Effector memory CD8-positive, alpha-beta T cell (primary cell): ENCODE measurements around the gene CDH23.

Experiments
- ATAC-seq: fragments of 150-1000 bp; cut with Tn5 transposase; replicated peaks from 2 replicates; pipeline ENCODE4 v1.10.0; 2021; ENCODE audit warnings: mild to moderate bottlenecking, moderate library complexity
- DNase-seq, 3 experiments: peaks; one replicate each; pipeline ENCODE4 v3.0.0; 2021
- H3K27ac Mint-ChIP-seq, 2 donors: one replicate each; pipeline ENCODE4 v1.8.0; 2022; ENCODE audit warnings: mild to moderate bottlenecking in 2 of 2, mixed read lengths in 2 of 2, moderate library complexity in 2 of 2
- H3K27me3 Mint-ChIP-seq, 2 donors: one replicate each; pipeline ENCODE4 v1.8.0; 2022; ENCODE audit warnings: mixed read lengths in 2 of 2
- H3K36me3 Mint-ChIP-seq: one replicate; pipeline ENCODE4 v1.8.0; 2022; ENCODE audit warnings: mild to moderate bottlenecking, moderate library complexity, mixed read lengths; ENCODE audit not compliant: insufficient read depth
- H3K4me1 Mint-ChIP-seq, 2 donors: one replicate each; pipeline ENCODE4 v1.8.0; 2022; ENCODE audit warnings: low read depth in 2 of 2, mixed read lengths in 2 of 2
- H3K4me3 Mint-ChIP-seq, 2 donors: one replicate each; pipeline ENCODE4 v1.8.0; 2022; ENCODE audit warnings: mild to moderate bottlenecking in 2 of 2, mixed read lengths in 2 of 2, moderate library complexity in 2 of 2
- H3K9me3 Mint-ChIP-seq, 2 donors: one replicate each; pipeline ENCODE4 v1.8.0; 2022; ENCODE audit warnings: mixed read lengths in 2 of 2

The CDH23 gene

DNA sequence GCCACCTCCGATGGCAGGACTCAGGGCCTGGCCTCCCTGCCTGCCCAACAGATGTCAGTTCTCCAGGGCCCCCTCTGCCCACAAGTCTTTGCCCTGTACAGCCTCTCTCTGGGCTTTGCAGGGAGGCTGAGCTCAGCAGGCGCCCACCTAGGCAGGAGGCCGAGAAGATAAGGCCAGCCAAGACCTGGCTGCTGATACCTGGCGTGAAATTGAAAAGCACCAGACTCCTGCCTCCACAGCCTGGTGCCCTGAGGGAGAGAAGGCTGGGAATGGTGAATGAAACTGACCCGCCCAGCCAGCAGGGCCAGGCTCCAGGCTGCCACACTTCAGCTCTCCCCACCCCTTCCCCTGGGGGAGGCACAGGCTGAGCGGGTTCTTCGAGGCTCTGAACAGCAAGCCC is 145.8 kb downstream of the CDH23 start:
- H3K36me3 Mint-ChIP-seq: no peaks in the 10 kb centered on the region
- H3K4me1 Mint-ChIP-seq: no peaks in the 10 kb centered on the region
- H3K27ac Mint-ChIP-seq: no peak overlapping the region
- no peak for ATAC-seq
- H3K27me3 Mint-ChIP-seq: peaks cover 0 to 27% of the 10 kb centered on the region in 2 donors
- H3K4me3 Mint-ChIP-seq: no peak overlapping the region
- no peak for DNase-seq
- no peaks in the 10 kb centered on the region for H3K9me3 Mint-ChIP-seq

DNA sequence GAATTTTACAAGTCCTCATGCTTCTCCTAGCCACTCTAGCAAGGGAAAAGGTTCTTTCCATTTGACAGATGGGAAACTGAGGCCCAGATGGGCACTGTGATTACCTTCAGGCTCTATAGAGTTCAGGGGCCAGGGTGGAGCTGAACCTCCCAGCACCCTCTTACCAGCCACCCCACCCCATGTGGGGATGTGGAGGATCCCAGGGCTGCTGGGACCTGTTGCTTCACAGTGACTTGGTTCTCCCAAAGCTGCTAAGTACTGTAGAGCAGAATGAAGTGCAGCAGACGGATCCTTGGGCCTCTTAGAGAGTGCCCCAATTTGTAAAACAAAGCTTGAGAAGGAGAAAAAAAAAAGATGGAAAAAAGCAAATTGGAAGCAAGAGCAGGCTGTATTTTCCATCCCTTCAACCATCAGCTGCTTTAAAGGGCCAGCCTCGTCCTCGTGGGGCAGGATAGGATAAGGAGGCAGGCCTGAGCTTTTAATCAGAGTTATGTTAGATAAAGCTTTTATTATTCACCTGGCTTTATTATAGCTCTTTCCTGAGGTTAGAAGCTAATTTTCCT is 147.0 kb downstream of the CDH23 start:
- H3K4me1 Mint-ChIP-seq: no peaks in the 10 kb centered on the region
- DNase-seq (no peak), ATAC-seq (no peak)
- no peaks in the 10 kb centered on the region for H3K9me3 Mint-ChIP-seq
- H3K36me3 Mint-ChIP-seq: no peaks in the 10 kb centered on the region
- peaks cover 0 to 27% of the 10 kb centered on the region in 2 donors for H3K27me3 Mint-ChIP-seq
- H3K4me3 Mint-ChIP-seq: no peak overlapping the region
- no peak overlapping the region for H3K27ac Mint-ChIP-seq

DNA sequence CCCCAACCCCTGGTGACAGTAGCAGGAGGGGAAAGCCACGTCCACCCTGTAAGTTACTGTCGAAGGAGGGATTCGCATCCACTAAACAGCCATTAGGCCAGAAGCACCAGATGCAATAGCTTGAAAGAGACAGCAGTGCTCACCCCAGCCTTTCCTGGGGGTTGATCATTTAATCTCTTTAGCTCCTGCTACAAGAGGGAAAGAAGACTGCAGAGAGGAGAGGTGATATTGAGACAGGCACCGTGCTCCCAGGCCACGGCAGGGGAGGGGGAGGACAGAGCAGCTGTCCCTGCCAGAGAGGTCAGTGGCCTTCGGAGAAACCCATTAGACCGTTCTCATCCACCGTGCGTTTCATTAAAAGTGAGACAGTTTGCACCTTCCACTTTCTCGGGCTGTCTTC is 148.3 kb downstream of the CDH23 start:
- no peak overlapping the region for H3K4me3 Mint-ChIP-seq
- H3K4me1 Mint-ChIP-seq: no peaks in the 10 kb centered on the region
- peaks cover 0 to 20% of the 10 kb centered on the region in 2 donors for H3K27me3 Mint-ChIP-seq
- no peaks in the 10 kb centered on the region for H3K36me3 Mint-ChIP-seq
- H3K9me3 Mint-ChIP-seq: no peaks in the 10 kb centered on the region
- H3K27ac Mint-ChIP-seq: no peak overlapping the region
- no peak for DNase-seq
- no peak for ATAC-seq

GRCh38 chr10:71546220-71546619 is 149.5 kb downstream of the CDH23 start:
- ATAC-seq (no peak), DNase-seq (no peak)
- Mint-ChIP-seq H3K4me1 (no peaks in the 10 kb centered on the region), H3K36me3 (no peaks in the 10 kb centered on the region), H3K27ac (no peak overlapping the region), H3K4me3 (no peak overlapping the region), H3K27me3 (peaks cover 0 to 18% of the 10 kb centered on the region in 2 donors), H3K9me3 (no peaks in the 10 kb centered on the region)

- Mint-ChIP-seq H3K4me1 (no peaks in the 10 kb centered on the region), H3K27me3 (peaks cover 0 to 15% of the 10 kb centered on the region in 2 donors), H3K4me3 (no peak overlapping the region), H3K9me3 (no peaks in the 10 kb centered on the region), H3K36me3 (no peaks in the 10 kb centered on the region), H3K27ac (no peak overlapping the region)
- DNase-seq (no peak), ATAC-seq (no peak)
These were observed 150.6 kb downstream of the CDH23 start for GRCh38 chr10:71547312-71547711.

DNA sequence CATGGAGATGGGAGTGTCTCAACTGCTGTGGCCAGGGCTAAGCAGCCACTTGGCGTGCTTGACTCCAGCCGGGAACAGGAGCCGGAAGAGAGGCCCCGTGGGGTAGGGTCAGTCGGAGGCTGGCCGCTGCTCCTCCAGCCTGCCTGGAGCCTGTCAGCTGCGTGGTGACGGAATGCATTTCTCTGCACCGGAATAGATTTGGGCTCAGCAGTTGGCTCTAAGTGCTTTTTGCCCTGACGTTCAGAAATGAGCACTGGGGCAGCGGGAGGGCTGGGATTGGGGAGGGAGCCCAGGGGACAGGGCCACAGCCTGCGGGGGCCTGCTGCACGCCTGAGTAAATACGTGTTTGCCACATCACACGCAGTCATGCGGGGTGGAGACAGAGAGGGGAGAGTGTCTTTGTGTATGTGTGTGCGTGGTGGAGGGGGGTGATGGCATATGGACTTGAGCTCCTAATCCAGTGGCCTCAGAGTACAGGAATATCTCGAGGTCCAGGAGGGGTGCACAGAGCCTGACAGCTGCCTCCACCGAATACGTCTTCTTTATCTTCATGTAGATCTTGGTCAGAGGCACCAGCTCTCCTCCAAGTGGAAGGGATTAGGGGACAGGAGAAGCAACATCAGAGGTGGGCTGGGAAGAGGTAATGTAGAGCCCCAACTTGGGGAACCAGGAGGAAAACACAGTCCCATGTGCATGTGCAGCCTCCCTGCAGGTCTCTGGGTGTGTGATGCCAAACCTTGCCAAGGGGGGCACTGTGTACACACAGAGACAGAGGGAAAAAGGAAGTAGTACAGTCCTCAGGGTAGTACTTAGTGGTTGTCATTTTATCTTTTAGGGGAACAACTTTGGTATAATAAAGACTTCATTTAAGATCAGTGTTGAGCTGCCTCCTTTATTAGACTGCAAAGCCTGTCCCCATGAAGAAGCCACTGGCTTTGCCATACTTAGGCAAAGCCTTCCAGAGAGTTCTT is 151.4 kb downstream of the CDH23 start:
- no peaks in the 10 kb centered on the region for H3K4me1 Mint-ChIP-seq
- peaks cover under 1 to 15% of the 10 kb centered on the region in 2 donors for H3K27me3 Mint-ChIP-seq
- no peak overlapping the region for H3K27ac Mint-ChIP-seq
- H3K36me3 Mint-ChIP-seq: no peaks in the 10 kb centered on the region
- ATAC-seq (no peak), DNase-seq (no peak)
- H3K4me3 Mint-ChIP-seq: no peak overlapping the region
- no peaks in the 10 kb centered on the region for H3K9me3 Mint-ChIP-seq

DNA sequence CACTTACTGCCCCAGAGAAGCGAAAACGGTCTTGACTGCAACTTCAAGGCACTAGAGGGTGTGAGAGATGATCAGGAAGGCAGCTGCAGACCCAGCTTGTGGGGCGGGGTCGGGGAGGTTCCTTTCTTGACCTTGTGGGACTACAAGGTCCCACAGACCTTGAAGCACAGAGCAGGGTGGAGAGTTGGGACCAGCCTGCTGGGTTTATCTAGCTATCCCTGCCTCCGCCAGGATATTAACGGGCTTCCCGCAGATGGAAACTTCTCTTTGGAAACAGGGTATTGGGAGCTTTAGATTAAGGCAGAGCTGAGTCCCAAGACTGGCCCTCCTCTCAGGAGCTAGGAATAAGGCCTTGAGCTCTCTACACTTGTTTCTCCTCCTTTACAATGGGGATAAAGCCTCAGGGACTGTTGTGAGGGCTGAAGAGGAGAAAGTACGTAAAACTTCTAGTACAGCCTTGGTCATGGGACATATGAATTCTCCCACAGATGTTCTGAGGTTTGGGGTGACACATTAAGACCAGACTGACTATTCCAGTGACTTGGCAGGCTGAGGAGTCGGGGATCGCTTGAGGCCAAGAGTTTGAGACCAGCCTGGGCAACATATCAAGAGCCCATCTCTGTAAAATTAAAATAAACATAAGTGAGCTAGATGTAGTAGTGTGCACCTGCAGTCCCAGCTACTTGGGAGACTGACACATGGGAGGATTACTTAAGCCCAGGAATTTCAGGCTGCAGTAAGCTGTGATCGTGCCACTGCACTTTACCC is 153.2 kb downstream of the CDH23 start:
- Mint-ChIP-seq H3K27me3 (peaks cover 5 to 11% of the 10 kb centered on the region in 2 donors), H3K27ac (no peak overlapping the region), H3K4me3 (no peak overlapping the region), H3K9me3 (no peaks in the 10 kb centered on the region), H3K36me3 (no peaks in the 10 kb centered on the region), H3K4me1 (no peaks in the 10 kb centered on the region)
- no peak for DNase-seq
- ATAC-seq: no peak

DNA sequence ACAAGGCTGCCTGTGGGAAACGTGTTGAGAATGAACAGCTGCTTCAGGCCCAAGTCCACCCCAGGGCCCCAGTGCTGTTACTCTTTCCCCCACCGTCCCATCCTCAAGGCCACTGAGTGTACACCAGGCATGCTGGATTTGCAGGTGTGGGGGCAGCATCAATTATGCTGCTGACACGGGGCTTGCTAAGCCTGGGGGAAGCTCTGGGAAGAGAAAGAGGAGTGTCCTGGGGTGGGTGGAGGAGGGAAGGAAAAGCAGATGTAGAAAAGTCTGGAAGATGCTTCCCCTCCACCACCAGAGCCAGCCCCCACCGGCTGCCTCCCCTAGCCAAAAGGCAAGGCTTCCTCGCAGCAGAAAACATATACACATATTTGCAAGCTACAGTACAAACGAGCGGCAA is 153.9 kb downstream of the CDH23 start:
- Mint-ChIP-seq H3K27ac (no peak overlapping the region), H3K9me3 (no peaks in the 10 kb centered on the region), H3K27me3 (peaks cover 4 to 16% of the 10 kb centered on the region in 2 donors), H3K4me1 (no peaks in the 10 kb centered on the region), H3K36me3 (no peaks in the 10 kb centered on the region), H3K4me3 (no peak overlapping the region)
- ATAC-seq (no peak), DNase-seq (no peak)

DNA sequence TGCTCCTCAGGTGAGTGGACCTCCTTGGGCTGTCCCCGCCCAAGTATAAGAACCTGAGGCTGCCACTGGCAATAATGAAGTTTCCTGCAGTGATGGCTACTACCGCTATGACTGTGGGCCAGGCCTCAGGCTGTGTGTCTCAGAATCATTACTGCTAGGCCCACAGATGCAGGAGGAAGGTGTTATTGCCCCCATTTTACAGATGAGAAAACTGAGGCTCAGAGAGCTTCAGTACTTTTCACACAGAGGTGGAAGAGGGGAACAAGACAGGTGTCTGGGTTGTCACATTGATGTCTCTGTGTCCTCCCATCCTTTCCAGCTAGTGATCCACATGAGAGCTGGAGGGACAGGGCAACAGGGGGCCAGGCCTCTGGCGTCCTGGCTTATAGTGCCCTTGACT is 155.2 kb downstream of the CDH23 start:
- Mint-ChIP-seq H3K27ac (no peak overlapping the region), H3K27me3 (peaks cover 10 to 23% of the 10 kb centered on the region in 2 donors), H3K4me1 (no peaks in the 10 kb centered on the region), H3K9me3 (no peaks in the 10 kb centered on the region), H3K4me3 (no peak overlapping the region), H3K36me3 (no peaks in the 10 kb centered on the region)
- no peak for ATAC-seq
- no peak for DNase-seq

DNA sequence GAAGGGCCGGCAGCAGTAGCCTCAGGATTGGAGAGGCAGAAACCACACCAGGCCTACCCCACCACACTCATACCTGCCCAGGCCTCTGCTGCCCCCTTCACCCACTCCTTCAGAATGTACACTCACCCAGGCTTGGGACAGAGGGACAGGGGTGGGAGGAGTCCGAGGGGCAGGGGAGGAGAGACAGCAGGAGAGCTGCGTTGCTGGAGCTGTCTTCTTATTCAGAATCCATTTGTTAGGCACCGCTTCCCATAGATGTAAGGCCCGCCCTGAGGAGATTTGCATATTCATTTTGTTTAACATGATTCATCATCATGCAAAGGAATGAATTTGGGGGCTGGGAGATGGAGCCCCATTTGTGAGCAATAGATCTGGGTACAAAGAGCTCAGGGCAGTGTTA is 156.7 kb downstream of the CDH23 start:
- H3K9me3 Mint-ChIP-seq: no peaks in the 10 kb centered on the region
- peaks cover 14 to 28% of the 10 kb centered on the region in 2 donors for H3K27me3 Mint-ChIP-seq
- H3K36me3 Mint-ChIP-seq: no peaks in the 10 kb centered on the region
- ATAC-seq (no peak), DNase-seq (no peak)
- no peaks in the 10 kb centered on the region for H3K4me1 Mint-ChIP-seq
- H3K4me3 Mint-ChIP-seq: no peak overlapping the region
- H3K27ac Mint-ChIP-seq: no peak overlapping the region

DNA sequence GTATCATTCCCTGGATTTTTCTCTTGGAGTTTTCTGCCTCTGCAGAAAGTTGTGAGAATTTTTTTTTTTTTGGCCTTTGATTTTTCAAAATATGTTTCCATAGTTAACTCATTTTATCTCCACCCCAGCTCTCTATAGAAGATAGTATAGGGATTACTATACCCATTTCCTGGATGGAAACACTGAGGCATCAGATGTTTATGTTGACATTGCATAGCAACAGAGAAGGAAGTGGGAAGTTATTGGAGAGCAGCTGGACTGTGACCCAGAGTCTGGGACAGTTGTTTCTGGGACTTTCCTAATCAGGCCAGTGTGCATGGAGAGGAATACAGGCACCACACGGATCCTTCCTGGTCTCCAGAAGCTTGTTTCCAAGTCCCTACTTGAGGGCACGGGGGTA is 158.0 kb downstream of the CDH23 start:
- DNase-seq (no peak), ATAC-seq (no peak)
- Mint-ChIP-seq H3K4me1 (no peaks in the 10 kb centered on the region), H3K9me3 (no peaks in the 10 kb centered on the region), H3K36me3 (no peaks in the 10 kb centered on the region), H3K4me3 (no peak overlapping the region), H3K27ac (no peak overlapping the region), H3K27me3 (peaks cover 22 to 41% of the 10 kb centered on the region in 2 donors)

- no peaks in the 10 kb centered on the region for H3K4me1 Mint-ChIP-seq
- H3K9me3 Mint-ChIP-seq: no peaks in the 10 kb centered on the region
- ATAC-seq (no peak), DNase-seq (no peak)
- no peak overlapping the region for H3K27ac Mint-ChIP-seq
- peaks cover 27 to 46% of the 10 kb centered on the region in 2 donors for H3K27me3 Mint-ChIP-seq
- no peak overlapping the region for H3K4me3 Mint-ChIP-seq
- H3K36me3 Mint-ChIP-seq: no peaks in the 10 kb centered on the region
These were observed 158.5 kb downstream of the CDH23 start for GRCh38 chr10:71555087-71555723.

DNA sequence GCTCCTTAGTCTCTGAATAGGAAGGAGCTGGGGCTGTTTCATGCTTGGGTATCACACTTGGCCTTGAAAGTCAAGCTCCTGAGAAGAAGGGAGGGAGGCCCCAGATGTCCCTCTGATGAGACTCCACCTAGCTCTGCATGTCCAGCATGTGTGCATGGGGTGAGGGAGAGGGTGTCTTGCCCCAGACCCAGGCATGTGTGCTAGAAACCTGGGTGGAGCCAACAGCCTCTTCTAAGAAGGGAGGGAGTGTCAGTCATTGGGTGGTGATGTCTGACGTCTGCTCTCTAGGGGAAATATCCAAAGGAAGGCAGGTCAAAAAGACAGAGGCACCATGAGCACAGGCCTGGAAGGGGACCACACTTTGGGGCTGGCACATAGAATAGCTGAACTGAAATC is 159.0 kb downstream of the CDH23 start:
- ATAC-seq (no peak), DNase-seq (no peak)
- Mint-ChIP-seq H3K36me3 (no peaks in the 10 kb centered on the region), H3K9me3 (no peaks in the 10 kb centered on the region), H3K27me3 (peaks cover 30 to 51% of the 10 kb centered on the region in 2 donors), H3K4me3 (no peak overlapping the region), H3K27ac (no peak overlapping the region), H3K4me1 (no peaks in the 10 kb centered on the region)
